ENCODE data around the gene NSMCE1. TPM values are rescaled to one million over a fixed set of nuclear protein-coding genes. Genes with fewer than 3 reads are reported as not detected.

Gene NSMCE1
- total and polyA plus RNA-seq, 8 donors: 48.6 to 71.7 (median 65.0) TPM

GRCh38 chr16:27232061-27232900, 36.3 kb downstream of the NSMCE1 start:
- Histone ChIP-seq H3K36me3 (peaks cover 0 to 45% of the 10 kb centered on the region in 2 donors), H3K27ac (no peak overlapping the region), H3K27me3 (no peaks in the 10 kb centered on the region), H3K4me3 (no peak overlapping the region), H3K9me3 (no peaks in the 10 kb centered on the region), H3K4me1 (peaks cover 15 to 48% of the 10 kb centered on the region in 2 donors)
- no peak for TF ChIP-seq CTCF (IDR thresholded peaks at IDR 0.05)
- ATAC-seq (no peak), DNase-seq (peak in 1 of 4 donors; percentile 32)
- intact Hi-C loops (cut with DNase I): loop anchor here in 1 of 2 donors (5.0 kb wide), 1 partner anchor 135 kb away; no protein-coding TSS in a partner anchor

GRCh38 chr16:27231692-27232060, 36.9 kb downstream of the NSMCE1 start:
- Histone ChIP-seq H3K36me3 (peaks cover 0 to 47% of the 10 kb centered on the region in 2 donors), H3K9me3 (no peaks in the 10 kb centered on the region), H3K27ac (no peak overlapping the region), H3K27me3 (no peaks in the 10 kb centered on the region), H3K4me3 (no peak overlapping the region), H3K4me1 (peaks cover 12 to 42% of the 10 kb centered on the region in 2 donors)
- intact Hi-C loops (cut with DNase I): loop anchor here in 1 of 2 donors (5.0 kb wide), 1 partner anchor 136 kb away; no protein-coding TSS in a partner anchor
- no peak for TF ChIP-seq CTCF (IDR thresholded peaks at IDR 0.05)
- peak in 1 of 4 donors; percentile 27 for DNase-seq
- no peak for ATAC-seq

GRCh38 chr16:27230562-27231001, 38.0 kb downstream of the NSMCE1 start:
- intact Hi-C loops (cut with DNase I): loop anchor here in 1 of 2 donors (5.0 kb wide), 1 partner anchor 137 kb away; no protein-coding TSS in a partner anchor
- peaks cover 5 to 31% of the 10 kb centered on the region in 2 donors for H3K4me1 ChIP-seq
- ATAC-seq (no peak), DNase-seq (peak in 1 of 4 donors; percentile 71)
- no peak overlapping the region for H3K4me3 ChIP-seq
- no peak overlapping the region for H3K27ac ChIP-seq
- no peak for TF ChIP-seq CTCF (IDR thresholded peaks at IDR 0.05)
- H3K36me3 ChIP-seq: peaks cover 0 to 57% of the 10 kb centered on the region in 2 donors
- H3K27me3 ChIP-seq: no peaks in the 10 kb centered on the region
- H3K9me3 ChIP-seq: no peaks in the 10 kb centered on the region

- no peak for TF ChIP-seq CTCF (IDR thresholded peaks at IDR 0.05)
- Histone ChIP-seq H3K9me3 (no peaks in the 10 kb centered on the region), H3K27me3 (no peaks in the 10 kb centered on the region), H3K4me3 (no peak overlapping the region), H3K36me3 (peaks cover 0 to 63% of the 10 kb centered on the region in 2 donors), H3K27ac (no peak overlapping the region), H3K4me1 (peaks cover 0 to 25% of the 10 kb centered on the region in 2 donors)
- ATAC-seq (no peak), DNase-seq (peak in 1 of 4 donors; percentile 37)
- intact Hi-C loops (cut with DNase I): loop anchor here in 1 of 2 donors (5.0 kb wide), 1 partner anchor 137 kb away; no protein-coding TSS in a partner anchor
These were observed 38.6 kb downstream of the NSMCE1 start for GRCh38 chr16:27229891-27230470.
